ENCODE results near the gene IMMP2L.

IMMP2L gene

DNA sequence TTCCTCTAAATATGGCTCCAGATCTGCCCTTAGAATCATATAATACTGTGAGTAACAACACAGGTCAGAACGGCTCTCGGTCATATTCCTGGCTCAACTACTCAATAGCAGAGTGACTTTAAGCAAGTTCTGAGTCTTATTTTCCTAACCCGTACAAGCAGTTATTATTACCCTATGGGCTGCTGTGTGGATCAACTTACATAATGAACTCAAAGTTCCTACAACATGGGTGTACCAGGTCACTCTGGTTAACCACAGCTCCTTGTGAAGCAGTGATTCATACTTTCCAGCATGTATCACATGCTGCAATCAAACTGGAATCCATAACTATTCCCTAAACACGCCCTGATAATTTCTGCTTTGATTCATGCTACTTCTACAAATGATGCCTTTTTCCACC lies 364.0 kb downstream of the IMMP2L start:
- DNase-seq = peak in 1 of 5 donors; percentile 6

DNA sequence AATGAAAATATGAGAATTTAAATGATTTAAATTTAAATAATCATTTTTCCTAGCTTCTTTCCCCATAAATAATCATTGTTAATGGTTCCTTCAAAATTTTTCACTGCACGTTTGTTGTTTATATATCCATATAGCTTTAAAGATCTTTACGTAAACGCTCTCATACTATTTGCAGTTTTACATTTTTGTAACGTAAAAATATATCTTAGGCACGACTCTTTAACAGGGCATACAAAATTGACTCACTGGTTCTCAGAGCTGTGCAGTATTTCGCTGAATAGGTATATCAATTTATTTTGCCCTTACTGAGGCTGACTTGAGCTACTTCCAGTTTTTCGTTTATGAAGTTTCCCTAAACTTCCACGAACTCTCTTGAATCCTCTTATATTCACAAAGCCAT lies 365.6 kb downstream of the IMMP2L start:
- DNase-seq = no peak

DNA sequence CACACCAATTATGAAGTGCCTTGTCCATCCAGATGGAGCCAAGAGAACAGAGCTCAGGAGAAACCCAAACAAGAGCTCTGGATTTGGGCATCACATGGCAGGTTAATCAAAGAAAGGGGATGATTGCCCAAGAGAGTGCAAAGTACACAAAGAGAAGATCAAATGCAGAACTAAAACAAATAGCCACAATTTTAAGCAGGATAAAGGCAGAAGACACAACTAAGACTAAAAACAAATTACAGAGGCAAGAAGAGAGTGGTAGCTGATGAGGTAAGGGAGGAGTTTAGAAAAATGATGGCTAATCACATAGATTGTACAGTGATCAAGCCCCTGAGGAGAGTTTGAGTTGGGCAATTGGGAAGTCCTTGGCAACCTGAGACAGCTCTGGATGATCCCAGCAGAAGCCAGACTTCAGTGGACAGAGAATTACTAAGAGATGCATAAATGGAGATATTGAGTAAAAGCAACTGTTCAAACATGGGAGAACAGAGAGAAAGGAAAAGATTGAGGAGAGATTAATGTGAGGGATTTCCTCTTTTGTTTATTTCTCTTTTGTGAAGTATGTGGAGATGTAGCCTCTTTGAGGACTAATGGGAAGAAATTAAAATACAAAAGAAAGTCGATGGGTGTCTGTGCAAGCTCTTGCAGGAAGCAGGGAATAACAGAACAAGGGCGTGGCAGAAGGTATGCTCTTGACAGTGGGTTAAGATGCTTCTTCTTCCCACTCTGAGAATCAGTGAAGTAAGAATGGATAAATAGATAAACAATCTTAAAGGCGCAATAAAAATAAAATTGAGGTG lies 369.5 kb downstream of the IMMP2L start:
- no peak for DNase-seq

DNA sequence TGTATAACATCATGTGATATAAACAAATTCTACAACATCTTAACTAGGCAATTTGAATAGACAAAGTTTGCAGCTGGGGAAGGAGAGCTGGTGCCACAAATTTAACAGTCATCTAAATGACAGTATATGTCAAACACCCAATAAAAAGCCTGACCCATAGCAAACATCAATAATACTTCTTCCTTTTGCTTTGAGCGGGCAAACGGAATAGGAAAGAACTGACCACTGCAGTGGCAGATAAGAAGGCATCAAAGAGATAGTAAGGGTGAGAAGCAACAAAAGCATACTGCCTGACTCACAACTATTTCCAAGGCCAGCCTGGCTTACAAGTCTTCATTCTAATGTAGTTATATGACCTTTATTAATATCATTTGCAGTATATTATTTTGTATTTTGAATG lies 371.5 kb downstream of the IMMP2L start:
- DNase-seq = no peak

DNA sequence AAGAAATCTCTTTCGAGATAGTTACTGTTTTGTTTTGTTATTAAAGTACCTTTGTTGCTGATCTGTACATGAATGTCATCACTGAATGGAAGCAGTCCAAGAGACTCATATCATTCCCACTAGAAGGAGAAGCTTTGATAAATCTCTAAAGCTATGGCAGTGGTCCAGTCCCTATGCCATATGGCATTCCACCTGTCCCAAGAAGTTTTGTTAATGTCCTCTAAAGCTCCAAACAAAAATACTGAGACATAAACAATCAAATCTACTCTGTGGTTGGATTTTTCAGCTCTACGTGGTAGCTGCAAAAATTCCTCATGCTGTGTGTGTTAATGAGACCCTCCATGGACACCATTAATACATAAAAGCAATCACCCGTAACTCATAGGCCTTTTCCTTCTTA lies 377.3 kb downstream of the IMMP2L start:
- DNase-seq = no peak

DNA sequence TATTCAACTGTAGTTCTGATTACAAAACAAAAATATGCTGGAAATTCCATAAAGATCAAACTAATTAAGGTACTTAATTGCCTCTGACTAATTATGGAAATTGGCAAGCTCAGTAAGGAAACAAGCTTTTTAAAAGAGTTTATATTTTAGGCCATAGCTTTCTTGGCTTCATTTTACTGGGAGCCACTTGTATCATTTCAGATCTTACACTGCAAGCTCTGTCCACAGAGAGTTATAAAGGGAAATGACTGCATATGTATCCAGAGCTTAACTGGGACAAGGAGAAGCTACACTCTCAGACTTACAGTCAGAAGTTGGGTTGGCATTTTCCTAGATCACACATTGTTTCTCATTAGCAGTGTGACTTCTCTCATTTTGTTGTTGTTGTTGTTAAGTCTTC lies 379.0 kb downstream of the IMMP2L start:
- no peak for DNase-seq

DNA sequence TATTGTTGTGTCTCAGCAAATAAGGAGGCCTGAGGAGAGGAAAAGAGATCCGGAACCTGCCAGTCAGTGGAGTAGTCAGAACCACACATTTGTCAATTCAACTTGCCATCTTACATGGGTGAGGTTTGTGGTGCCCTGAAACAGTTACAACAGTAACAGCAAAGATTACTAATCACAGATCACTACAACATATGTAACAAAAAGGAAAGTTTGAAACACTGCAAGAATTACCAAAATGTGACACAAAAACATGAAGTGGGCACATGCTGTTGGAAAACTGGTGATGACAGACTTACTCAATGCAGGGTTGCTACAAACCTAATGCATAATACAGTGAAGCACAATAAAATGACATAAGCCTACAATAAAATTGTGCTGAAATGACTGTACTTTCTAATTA lies 382.0 kb downstream of the IMMP2L start:
- no peak for DNase-seq

DNA sequence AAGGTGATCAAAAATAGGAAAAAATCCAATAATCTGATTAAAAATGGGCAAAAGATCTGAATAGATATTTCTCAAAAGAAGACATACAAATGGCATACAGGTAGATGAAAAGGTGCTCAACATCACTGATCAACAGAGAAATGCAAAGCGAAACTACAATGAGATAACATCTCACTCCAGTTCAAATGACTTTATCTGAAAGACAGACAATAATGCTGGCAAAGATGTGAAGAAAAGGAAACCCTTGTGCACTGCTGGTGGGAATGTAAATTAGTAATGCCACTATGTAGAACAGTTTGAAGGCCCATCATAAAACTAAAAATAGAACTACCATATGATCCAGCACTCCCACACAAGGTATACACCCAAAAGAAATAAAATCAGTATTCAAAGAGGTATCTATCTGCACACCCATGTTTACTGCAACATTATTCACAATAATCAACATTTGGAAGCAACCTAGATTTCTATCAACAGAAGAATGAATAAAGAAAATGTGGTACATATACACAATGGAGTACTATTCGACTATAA lies 386.3 kb downstream of the IMMP2L start:
- DNase-seq = no peak

DNA sequence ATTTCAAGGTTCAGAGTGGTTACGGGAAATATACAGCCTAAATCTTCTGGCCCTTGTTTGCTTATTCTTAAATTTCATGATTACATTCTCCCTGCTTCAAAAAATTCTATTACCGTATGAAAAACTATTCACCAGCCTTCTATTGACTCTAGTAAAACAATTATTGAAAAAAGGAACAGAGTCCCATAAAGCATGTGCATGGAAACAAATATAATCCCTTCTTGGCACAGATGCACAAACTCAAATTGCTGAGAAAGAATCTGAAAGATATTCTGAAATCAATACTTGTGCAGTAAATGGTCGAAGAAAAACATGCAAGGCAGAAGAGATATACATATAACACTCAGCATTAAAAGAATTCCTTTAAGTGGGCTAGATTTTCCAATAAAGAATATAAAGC lies 387.8 kb downstream of the IMMP2L start:
- DNase-seq = no peak

DNA sequence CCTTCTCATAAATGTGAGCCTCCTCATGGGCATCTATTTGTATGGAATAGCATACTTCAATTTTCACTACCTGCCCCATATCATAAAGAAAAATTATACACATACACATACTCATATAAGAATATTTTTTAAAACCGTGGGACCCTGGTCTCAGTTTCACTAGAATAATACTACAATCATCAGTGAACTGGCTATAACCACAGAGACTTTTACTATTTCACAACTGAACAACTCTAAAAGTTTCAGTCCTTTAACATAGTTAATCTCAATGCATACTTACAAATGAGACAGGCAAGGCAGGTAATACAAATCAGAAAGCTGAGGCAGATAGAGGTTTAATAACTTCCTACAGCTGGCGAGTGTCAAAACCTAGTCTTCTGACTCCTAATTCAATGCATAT lies 388.3 kb downstream of the IMMP2L start:
- no peak for DNase-seq

DNA sequence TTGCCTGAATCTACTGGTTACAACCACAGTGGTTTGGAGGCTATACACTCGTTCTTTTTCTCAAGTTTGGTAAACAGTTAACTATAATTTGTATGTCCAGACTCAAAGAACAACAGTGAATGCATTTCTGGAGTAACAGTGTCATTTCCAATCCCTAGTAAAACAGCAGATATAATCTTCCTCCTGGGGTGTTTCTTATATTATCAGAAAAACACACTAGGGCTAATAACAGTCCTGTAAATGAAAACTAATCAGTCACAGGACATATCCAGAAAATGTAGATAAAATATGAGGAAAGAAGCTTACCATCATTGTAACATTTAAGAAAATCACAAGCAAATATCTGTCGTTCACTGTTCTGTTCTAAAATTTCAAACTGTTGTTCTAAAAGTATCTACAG lies 388.8 kb downstream of the IMMP2L start:
- no peak for DNase-seq

DNA sequence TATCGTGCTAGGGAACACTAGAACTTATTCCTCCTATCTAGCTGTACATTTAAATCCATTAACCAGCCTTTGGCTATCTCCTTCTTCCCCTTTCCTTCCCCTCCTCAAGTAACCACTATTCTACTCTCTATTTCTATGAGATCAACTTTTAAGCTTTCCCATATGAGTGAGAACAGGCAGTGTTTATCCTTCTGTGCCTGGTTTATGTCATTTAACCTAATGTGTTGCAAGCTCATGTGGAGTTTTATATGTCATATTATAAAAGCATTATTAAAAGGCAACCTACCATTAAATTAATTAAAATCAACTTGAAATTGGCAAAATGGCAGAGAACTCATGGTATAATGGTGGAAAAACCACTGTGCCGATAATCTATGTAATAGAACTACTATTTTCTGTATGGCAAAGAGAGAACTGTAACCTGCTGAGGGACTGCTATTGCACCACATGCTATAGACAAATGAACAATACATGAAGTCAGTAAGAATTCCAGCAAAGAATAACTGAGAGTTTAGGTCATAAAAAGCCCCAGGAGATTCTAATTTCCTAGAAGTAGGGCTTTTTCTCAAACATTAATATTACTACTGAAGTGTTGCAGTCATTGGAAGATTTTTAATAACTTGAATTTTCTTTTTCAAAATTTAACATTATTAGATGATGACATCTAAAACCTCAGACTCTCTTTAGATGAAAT lies 389.6 kb downstream of the IMMP2L start:
- DNase-seq = no peak

DNA sequence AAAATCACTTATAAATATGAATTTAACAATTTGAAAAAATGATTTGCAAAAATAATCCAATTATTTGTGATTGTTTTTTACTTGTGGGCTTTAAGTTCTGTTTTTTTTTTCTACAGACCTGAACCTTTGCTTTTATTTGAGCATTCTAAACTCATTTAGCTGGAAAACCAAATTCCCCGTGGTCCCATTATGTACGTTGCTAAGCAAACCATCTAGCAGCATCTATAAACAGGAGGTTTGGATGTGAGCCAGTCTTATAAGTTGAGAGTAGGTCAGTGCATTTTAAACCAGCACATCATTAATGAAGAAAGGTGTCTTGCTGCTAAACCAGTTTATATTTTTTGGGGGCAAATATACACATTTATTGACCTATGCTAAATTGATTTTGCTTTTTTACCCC lies 394.1 kb downstream of the IMMP2L start:
- no peak for DNase-seq

DNA sequence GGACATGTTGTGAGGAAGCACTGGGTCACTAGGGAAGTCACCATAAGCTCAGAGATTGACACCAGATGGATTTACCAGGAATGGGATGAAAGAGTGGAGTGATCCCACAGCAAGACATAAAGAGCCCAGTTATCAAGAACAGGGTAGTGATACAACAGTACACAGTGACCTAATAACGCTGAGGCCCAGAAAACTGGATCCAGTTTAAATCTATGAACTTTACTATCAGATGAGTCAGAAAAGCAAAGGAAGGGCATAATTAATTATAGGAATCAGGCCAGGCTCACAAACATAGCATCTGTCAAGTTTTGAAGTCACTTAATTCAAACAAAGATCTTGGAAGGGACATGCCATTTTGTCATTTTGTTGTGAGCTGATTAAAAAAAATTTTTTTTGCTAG lies 397.9 kb downstream of the IMMP2L start:
- DNase-seq = no peak

DNA sequence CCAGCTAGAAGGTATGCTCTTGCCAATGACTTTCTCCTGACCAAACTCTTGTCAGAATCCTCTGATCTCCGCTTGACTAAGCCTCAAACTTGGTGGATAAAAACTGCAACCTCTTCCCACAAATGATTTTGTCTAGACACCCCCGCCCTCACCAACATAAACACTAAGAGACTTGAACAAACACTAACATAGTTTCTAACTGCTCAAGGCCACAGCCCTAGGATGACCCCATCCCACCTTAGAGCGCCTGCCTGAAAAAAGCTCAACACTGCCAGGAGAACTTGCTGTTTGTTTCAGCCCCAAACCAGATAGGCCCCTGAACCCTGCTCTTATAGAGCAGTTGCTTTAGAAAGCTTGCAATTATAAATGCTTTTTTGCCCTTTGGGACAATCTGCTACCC lies 399.6 kb downstream of the IMMP2L start:
- DNase-seq = no peak

DNA sequence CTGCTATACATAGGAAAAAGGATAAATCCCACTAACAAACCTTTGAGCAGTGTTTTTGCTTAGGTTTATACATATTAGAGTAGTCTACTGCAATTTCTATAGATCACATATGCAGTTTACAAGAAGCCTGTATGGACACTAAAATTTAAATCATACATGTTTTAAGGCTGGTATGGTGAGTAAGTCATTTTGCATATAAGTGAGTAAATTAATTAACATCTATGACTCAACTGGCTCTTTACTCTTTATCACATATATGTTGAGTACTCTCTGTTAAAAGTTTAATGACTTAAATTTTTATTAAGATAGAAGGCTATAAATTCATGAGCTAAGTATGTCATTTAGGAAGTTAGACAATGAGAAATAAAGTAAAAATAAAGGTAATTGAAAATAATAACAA lies 402.0 kb downstream of the IMMP2L start:
- no peak for DNase-seq

DNA sequence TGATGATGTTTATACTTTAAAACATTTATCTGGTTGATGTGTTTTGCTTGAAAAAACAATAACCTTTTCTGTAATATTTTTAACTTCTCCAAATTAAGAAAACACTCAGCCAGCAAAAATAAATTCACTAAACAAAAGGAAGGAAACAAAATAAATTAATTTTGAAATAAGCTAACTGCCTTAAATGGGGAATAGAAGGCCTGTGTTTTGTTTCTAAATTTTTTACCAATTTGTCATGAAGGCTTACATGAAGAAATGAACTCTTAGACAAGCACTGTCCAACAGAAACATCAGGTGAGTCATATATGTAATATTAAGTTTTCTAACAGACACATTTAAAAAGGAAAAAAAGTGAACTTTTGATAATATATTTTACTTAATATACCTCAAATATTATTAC lies 402.9 kb downstream of the IMMP2L start:
- no peak for DNase-seq

DNA sequence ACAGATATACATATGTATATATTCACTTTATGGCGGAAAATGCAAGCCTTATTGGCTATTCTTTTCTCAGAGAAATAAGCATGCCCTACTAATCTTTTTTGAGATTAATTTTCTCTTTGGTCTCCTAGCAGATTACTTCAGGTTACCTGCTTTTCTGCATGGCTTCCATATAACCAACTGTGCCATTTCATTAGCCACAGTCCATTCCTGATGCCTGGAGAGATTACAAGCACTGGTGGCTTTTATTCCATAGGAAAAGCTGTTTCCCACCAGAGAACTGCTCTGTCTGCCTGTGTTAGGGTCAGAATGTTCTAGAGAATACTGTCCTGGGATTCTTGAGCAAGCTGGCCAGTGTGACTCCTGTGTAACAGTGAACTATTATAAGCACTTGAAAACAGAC lies 411.6 kb downstream of the IMMP2L start:
- DNase-seq = no peak

DNA sequence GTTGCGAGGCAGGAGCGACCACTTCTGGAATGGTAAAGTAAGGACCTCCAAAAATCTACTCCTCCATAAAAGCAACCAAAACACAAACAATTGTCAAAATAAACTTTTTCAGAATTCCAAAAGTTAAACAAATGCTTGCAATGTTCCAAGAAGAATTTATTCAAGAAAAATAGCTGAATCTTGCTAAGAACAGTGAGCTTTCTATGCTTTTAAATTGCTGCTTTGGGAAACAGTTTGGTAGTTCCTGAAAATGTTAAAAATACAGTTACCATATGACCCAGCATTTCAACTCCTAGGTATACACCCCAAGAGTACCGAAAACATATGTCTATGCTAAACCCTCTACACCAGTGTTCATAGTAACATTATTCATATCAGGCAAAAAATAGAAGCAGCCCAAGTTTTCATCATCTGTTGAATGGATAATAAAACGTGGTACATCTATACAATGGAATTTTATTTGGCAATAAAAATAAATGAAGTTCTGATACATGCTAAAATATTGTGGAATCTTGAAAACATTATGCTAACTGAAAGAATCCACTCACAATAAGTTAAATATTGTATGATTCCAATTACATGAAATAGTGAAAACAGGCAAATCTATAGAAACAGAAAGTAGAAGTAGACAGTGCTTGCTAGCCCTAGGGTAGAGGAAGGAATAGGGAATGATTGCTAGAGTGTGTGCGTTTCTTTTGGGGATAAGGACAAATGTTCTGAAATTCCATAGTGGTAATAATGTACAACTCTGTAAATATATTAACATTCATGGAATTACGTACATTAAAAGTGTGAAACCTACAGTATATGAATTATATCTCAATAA lies 414.4 kb downstream of the IMMP2L start:
- no peak for DNase-seq

DNA sequence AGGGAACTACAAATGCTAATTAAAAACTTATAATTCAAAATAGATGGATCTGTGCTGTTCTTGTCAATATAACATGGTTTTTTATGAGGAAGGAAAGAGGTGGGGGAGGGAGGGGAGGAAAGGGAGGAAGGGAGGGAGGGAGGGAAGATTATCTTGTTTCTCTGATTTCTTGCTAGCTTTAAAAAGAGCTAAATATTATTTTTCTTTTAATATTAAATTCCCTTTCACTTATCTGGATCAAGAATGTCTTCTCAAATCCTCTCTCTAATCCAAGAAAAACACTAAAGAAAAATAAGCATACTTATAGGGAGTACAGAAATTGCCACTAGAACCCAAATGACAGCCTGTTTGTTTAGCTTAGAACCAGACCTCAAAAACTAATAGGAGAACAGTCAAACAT lies 416.2 kb downstream of the IMMP2L start:
- no peak for DNase-seq

DNA sequence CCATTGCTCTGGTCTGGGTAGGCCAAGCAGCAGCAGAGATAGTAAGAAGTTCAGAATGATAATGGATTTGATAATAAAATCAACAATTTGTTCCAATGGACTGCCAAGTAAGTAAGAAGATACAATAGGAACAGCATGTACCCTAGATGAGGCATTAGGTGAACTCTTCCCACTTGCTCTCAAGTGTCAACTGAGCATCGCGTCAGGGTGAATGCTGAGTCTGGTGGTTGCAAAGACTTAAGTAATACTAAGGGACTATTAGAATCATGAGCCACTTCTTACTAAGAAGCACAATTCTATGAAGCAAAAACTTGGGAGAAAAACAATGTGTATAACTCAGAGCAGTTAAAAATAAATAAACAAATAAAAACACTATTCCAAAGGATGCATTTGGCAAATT lies 416.8 kb downstream of the IMMP2L start:
- DNase-seq = no peak

DNA sequence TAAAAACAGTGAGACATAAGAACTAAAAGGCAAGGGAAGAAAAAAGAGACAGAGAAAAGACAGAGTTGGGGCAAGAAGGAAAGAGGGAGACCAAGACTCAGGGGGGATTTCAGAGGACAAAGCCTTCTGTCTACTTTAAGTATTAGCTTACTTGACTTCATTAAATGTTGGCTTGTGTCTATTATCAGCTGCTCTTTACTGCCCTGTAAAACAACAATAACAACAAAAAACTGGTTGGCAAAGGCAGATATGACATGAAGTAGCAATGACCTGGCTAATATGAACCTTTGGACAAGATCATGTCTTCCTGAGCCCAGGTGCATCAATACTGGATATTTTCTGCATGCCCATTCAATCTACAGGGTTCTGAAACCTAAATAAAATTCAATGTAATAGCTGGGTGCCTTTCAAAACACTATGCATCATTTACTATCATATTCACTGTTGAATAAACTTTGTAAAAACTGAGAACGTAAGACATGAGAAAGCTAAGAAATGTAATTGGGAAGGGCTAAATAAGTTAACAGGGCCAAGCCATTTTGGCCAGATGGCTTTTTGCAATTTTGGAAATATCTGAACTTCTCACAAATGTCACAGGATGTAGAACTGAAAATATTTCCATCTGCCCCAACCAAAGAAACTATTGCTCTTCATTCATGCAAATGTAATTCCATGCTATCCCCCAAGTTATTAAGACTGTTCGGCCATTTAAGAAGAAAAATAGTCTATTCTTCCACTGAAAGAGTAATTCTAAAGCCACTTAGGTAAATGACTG lies 422.0 kb downstream of the IMMP2L start:
- DNase-seq = no peak

DNA sequence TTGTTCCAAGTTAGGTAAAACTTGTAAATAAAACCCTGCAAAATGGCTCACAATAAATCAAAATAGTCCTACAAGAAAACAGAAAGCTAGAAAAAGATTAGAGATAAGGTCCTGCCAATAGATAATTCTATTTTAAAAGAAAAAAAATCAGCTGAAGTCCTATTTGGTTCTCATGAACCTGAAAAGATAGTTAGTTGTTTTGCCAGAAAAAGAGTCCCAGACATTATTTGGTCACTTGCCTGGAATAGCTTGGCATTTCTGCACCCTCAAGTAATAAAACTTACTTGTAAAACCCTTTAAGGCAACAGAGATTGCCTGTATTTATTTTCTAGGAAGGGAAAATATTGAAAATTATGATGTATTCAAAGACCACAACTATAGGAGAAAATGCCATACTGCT lies 423.7 kb downstream of the IMMP2L start:
- DNase-seq = no peak

Data from T-helper 1 cell (primary cell).